ENCODE measurements around the gene GPM6B. TPM values are rescaled to one million over a fixed set of nuclear protein-coding genes. Genes with fewer than 3 reads are reported as not detected.

The GPM6B gene
- not detected for total RNA-seq

- ChIA-PET CTCF (no interaction called here), POLR2A (no interaction called here)
Measured at GRCh38 chrX:13816643-13817627, at the start of gene GPM6B. TSS of gene GPM6B (minus strand) at chrX:13817093. CDS start at chrX:13816904, 189 bp downstream.

DNA sequence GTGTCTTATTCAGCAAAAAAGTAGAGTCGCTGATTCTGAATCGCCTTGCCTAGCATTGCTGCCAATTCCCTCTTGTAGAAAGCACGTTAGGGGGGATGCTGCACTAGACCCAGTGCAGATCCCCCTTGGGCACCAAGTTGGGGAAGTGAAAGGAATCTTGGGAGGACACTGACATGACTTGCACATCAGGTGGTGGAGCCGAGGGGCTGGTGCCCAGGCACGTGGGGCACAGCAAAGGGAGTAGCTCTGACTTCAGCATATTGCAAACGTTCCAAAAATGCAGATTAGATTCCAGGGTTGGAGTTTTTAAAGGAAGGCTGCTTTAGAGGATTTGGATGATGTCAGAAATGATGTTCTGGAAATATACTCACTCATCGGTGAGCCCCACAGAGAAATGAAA is 47.4 kb upstream of the GPM6B start:
- POLR2A ChIA-PET, result no interaction called here
- CTCF ChIA-PET, result no interaction called here

DNA sequence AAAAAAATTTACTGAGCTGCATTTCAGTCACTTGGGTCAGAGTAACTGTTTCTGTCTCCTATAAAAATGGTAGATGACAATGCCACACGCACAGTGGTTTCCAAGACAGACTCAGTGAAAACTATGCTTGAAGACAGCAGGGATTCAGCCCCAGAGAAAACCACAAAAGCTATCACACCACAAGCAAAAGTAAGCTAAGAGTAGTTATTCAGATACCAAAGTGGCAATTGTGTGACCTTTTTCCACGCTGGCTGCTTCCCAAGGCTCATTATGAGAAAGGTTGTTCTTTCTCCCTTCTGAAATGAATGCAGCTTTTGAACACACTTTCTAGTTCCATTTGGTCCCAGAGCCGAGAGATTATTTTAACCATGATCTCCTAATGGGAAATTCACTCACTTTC is 46.4 kb upstream of the GPM6B start:
- ChIA-PET POLR2A (no interaction called here), CTCF (no interaction called here)

DNA sequence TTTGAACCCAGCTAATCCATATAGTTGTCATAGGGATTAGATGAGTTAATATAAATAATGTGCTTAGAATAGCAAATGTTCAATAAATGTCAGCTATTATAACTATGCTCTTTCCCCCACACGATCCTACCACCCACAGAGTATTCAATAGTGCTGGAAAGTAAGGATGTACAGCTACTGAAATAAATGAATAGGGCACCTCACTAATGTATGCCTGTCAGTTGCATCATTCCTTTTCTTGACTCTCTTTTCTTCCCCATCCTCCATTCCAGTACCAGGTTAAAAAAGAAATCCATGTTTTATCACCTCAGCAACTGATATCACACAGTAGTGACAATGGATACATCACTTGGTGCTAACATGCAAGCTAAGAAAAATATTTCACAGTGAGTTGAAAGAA is 42.8 kb upstream of the GPM6B start:
- CTCF ChIA-PET, result no interaction called here
- POLR2A ChIA-PET, result no interaction called here

DNA sequence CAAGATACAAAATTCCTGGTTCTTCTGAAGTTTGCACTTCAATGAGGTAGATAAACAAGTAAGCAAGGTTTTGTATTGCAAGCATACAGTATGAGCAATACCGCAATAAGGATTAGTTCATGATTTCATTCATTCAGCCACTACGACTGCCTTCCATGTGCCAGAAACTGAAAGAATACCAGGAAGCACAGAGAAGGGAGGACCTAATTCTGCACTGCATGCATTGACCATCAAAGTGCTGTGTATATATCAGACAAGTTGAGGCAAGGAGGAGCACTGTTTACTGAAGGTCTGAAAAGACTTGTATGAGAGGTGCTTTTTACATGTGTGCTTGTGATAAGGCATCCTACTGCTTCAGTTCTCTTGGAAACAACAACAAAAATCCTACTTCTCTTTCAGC is 40.9 kb upstream of the GPM6B start:
- ChIA-PET POLR2A (no interaction called here), CTCF (no interaction called here)

GRCh38 chrX:13855689-13856450 is 39.0 kb upstream of the GPM6B start:
- POLR2A ChIA-PET, result no interaction called here
- CTCF ChIA-PET, result no interaction called here

DNA sequence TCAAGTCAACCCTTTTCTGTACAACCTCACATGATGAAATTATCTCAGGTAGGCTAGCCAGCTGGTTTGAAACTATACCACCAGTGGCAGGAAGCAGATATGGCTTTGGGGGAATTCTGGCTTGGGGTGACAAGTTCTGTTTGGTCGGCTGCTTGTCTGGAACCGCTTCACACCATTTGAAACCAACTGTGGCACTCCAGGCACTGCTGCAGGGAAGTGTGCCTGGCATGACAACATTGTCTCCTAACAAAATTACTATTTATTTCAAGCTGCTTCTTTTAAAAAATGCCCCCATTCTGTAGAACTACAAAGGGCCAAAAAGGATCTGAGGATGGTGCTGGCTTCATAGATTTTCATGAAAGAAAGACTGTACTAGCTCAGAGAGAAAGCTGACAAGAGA is 37.1 kb upstream of the GPM6B start:
- ChIA-PET POLR2A (no interaction called here), CTCF (no interaction called here)

GRCh38 chrX:13852001-13852695 is 35.3 kb upstream of the GPM6B start:
- ChIA-PET POLR2A (no interaction called here), CTCF (no interaction called here)

DNA sequence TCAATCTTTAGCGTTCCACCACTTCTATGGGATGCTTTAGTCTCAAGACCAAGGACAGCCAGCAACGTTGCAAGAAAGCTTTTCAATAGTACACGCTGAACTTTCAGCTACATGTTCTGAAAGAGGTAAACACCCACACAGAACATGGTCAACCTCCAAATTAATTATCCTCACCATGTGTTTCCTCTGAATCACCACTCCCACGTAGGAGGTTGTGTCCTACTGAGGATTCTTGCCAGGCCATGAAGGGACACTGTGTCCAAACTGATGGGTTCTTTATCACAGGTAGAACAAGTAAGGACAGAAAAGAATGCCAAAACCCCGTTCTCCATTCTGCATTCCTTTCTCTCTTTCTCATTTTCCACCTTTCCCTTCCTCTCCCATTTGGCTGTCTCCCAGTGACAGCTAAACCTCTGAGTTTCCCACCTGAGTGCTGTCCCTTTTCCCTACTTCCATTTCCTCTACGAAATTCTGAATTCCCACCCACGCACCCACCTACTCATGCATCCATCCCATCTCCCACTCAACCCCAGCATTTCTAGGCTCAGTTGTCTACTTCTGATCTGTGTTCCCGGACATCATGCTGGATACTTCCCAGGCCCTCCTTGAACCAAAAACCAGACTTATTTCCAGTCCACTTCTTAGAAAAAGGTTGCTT is 29.0 kb upstream of the GPM6B start:
- ChIA-PET POLR2A (no interaction called here), CTCF (no interaction called here)

DNA sequence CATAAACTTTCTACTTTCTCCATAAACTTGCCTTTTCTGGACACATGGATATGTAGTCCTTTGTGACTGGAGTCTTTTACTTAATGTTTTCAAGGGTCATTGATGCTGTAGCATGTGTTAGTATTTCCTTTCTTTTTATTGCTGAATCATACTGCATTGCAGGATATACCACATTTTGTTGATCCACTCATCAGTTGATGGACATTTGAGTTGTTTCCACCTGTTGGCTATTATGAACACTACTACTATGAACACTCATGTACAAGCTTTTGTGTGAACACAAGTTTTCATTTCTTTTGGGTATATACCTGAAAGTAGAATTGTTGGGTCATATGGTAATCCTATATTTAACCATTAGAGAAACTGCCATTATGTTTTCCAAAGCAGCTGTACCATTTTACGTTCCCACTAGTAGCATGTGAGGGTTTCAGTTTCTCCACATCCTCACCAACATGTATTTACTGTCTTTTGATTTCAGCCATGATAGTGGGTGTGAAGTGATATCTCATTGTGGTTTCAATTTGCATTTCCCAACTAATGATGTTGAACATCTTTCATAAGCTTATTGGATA is 26.3 kb upstream of the GPM6B start:
- ChIA-PET CTCF (no interaction called here), POLR2A (no interaction called here)

DNA sequence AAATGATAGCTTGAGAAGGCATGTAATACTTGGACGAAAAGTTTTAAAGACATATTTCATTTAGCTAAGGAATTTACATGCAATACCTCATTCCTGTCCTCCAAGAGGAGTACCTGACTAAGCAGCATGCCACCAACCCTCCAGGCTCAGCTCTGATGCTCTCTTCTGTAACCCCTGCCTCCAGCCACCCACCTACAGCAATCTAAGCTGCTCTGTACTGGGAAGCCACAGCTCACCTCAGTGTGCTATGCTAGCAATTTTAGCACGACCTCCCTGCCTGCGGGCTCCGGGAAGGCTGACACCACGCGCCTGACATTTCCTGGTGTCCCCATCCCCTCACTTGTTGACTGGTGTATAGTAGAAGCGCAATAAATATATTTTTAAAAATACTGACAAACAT is 23.2 kb upstream of the GPM6B start:
- POLR2A ChIA-PET, result no interaction called here
- CTCF ChIA-PET, result no interaction called here

DNA sequence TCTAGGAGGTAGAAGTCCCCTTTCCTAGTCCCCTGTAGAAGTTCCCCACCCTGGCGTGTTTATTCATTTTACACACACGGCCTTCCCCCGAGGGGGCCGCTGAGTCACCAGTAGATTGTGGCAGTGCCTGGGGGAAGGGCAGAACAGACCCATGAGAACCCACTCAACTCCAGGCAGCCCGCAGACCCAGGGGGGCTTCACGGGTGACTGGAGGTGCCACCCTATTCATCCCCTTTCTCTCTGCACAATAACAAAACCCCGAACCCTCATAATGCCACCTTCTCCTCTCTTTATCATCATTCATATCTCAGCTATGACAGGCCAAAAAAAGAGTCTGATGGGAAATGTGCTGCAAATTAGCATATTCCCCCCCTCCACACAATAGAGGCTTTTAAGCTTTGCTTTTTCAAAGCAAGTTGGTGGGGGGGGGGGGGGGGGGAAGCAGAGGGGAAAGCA is 20.4 kb upstream of the GPM6B start:
- CTCF ChIA-PET, result no interaction called here
- POLR2A ChIA-PET, result no interaction called here

- CTCF ChIA-PET, result no interaction called here
- POLR2A ChIA-PET, result no interaction called here
Measured at GRCh38 chrX:13836575-13836974, 19.7 kb upstream of the GPM6B start.

DNA sequence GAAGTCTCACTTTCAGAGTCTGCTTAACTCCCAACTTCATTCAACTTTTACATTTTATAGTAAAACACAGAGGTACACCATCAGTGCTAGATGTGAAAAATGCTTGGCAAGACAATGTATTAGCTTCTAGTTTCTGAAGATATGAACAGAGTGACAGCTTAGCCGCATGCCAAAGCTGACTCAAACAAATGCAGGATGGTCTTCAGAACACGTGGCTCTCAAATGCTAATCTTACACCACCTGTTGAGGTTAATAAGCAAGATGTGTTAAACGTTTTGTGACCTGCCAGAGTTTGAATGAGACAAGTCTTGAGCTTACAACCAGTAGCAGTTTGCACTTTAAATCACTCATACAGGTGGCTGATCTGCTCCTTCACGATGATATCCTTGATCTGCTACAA is 18.9 kb upstream of the GPM6B start:
- POLR2A ChIA-PET, result no interaction called here
- CTCF ChIA-PET, result no interaction called here

DNA sequence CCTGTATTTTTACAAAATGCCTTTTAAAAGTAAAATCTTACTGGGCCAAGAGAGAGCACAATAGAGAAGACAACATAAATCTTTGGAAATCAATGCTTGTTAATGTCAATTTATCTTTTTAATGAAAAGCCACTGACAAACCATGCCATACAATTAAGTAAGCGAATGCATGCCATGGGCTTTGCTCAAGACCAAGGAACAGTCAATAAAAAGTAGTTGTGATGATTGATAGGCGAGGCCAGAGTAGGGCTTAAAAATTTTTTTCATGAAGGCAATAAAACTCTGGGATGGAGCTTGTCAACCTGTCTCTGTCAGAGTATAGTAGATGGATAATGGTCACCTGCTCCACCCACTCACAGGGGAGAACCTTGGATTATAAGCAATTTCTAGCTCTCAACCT is 17.5 kb upstream of the GPM6B start:
- ChIA-PET POLR2A (no interaction called here), CTCF (no interaction called here)

DNA sequence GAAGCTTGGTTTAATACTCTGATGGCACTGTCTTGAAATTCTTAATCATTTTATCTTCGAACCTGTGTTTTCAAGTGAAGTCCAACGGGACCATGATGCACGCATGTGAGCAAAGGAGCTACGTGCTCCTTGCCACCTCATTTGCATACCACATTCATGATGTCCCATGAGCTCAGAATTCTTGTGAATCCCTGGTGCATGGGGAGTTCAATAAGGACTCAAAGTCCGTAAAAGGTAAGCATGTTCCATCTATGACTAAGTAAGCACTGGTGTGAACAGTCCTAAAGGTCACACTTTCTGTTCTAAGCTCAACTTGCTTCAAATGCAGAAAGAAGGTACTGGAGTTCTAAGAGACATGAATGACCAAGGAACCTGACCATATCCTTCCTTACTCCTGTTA is 13.1 kb upstream of the GPM6B start:
- POLR2A ChIA-PET, result no interaction called here
- CTCF ChIA-PET, result no interaction called here

- CTCF ChIA-PET, result no interaction called here
- POLR2A ChIA-PET, result no interaction called here
Measured at GRCh38 chrX:13828392-13828791, 11.5 kb upstream of the GPM6B start.

- ChIA-PET CTCF (no interaction called here), POLR2A (no interaction called here)
Measured at GRCh38 chrX:13827298-13828090, 10.6 kb upstream of the GPM6B start.

GRCh38 chrX:13826770-13827169 is 9.9 kb upstream of the GPM6B start:
- ChIA-PET CTCF (no interaction called here), POLR2A (no interaction called here)

Data from activated CD8-positive, alpha-beta memory T cell treated with anti-CD3 and anti-CD28 coated beads for 36 hours (primary cell).